Measurements from ENCODE around the gene KPNA1. TPM values are rescaled to one million over a fixed set of nuclear protein-coding genes. Genes with fewer than 3 reads are reported as not detected.

Gene KPNA1
- polyA plus RNA-seq, 2 of the 4 experiments (the other 2 are of a cell fraction) = 48.1 to 81.8 TPM

DNA sequence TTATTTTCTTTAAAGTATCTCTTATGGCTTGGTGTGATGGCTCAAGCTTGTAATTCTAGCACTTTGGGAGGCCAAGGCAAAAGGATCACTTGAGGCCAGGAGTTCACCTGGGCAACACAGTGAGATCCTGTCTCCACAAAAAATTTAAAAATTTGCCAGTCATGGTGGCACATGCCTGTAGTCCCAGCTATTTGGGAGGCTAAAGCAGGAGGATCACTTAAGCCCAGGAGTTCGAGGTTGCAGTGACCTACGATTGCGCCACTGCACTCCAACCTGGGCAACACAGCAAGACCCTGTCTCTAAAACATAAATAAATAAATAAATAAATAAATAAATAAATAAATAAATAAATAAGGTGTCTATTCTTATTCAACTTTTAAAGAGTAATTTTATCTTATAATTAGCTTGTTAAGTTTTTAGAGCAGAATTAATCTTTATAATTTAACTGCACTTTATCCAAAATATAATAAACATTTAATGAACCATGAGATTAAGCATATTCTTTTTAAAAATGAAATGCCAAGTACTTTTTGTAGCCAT, 48.0 kb downstream of the KPNA1 start:
- WGBS (ENCODE audit: missing lambda C conversion rate) = 92% methylated on average over 3 of the region's 3 CpGs
- Histone ChIP-seq H3K4me1 (peaks cover 26% of the 10 kb centered on the region), H3K4me2 (no peak overlapping the region), H3K4me3 (no peak overlapping the region), H3K27ac (no peak overlapping the region), H3K9me3 (no peaks in the 10 kb centered on the region)
- DNase-seq (ENCODE audit: low read depth in 1 of 2, low spot score in 1 of 2) (no peak), FAIRE-seq (no peak), ATAC-seq (no peak)
- POLR2A ChIA-PET = no interaction called here
- CTCF ChIA-PET = no interaction called here
- no peak for TF ChIP-seq JUNB (IDR thresholded peaks at IDR 0.05)
- TF ChIP-seq NFE2L2 (conservative IDR thresholded peaks at IDR 0.05; ENCODE audit: low read length) = peak; percentile 81
- peak; percentile 93 for TF ChIP-seq ZC3H11A (IDR thresholded peaks at IDR 0.05)
- TF ChIP-seq FOSB (CRISPR knock-in tag; IDR thresholded peaks at IDR 0.05) = no peak
- no peak for TF ChIP-seq ZSCAN20 (CRISPR knock-in tag; IDR thresholded peaks at IDR 0.05)

GRCh38 chr3:122464659-122465058, 50.1 kb downstream of the KPNA1 start:
- FAIRE-seq = no peak
- ChIA-PET POLR2A (no interaction called here), CTCF (interaction anchor here (1.0 kb wide), 1 partner anchor 215 kb away, joined by 4 read pairs; no protein-coding TSS in a partner anchor)
- Histone ChIP-seq H3K4me2 (no peak overlapping the region), H3K4me3 (no peak overlapping the region), H3K27ac (no peak overlapping the region), H3K9me3 (no peaks in the 10 kb centered on the region), H3K4me1 (peaks cover 12% of the 10 kb centered on the region)
- 94% methylated on average over 1 of the region's 1 CpG for WGBS (ENCODE audit: missing lambda C conversion rate)
- no peak for TF ChIP-seq HOXB5 (CRISPR knock-in tag; IDR thresholded peaks at IDR 0.05)
- TF ChIP-seq ZNF302 (CRISPR knock-in tag; IDR thresholded peaks at IDR 0.05) = no peak
- no peak for TF ChIP-seq ZSCAN20 (CRISPR knock-in tag; IDR thresholded peaks at IDR 0.05)
- no peak for TF ChIP-seq HDAC2 (IDR thresholded peaks at IDR 0.05)
- TF ChIP-seq SREBF2 (IDR thresholded peaks at IDR 0.05) = no peak
- no peak for TF ChIP-seq MYC (IDR thresholded peaks at IDR 0.05; ENCODE audit: borderline replicate concordance, low read length)
- TF ChIP-seq ESRRA (IDR thresholded peaks at IDR 0.05; ENCODE audit: borderline replicate concordance, low read length) = no peak
- TF ChIP-seq ZFP36 (IDR thresholded peaks at IDR 0.05; ENCODE audit: borderline replicate concordance, partially characterized antibody) = no peak
- no peak for TF ChIP-seq JUNB (IDR thresholded peaks at IDR 0.05)
- TF ChIP-seq CBX8 (IDR thresholded peaks at IDR 0.05) = no peak
- no peak for TF ChIP-seq ELK1 (IDR thresholded peaks at IDR 0.05; ENCODE audit: low read depth, low read length)
- no peak for TF ChIP-seq EHMT2 (IDR thresholded peaks at IDR 0.05; ENCODE audit: low read depth)
- TF ChIP-seq RARB (CRISPR knock-in tag; IDR thresholded peaks at IDR 0.05) = no peak
- ATAC-seq = no peak
- DNase-seq (ENCODE audit: low read depth in 1 of 2, low spot score in 1 of 2) = no peak

- no peak overlapping the region for H3K4me2 ChIP-seq
- no peaks in the 10 kb centered on the region for H3K9me3 ChIP-seq
- H3K4me3 ChIP-seq = no peak overlapping the region
- H3K27ac ChIP-seq = no peak overlapping the region
- TF ChIP-seq ZFP36 (IDR thresholded peaks at IDR 0.05; ENCODE audit: borderline replicate concordance, partially characterized antibody) = no peak
- no peak for TF ChIP-seq TFCP2L1 (CRISPR knock-in tag; IDR thresholded peaks at IDR 0.05)
- TF ChIP-seq, protein P1, sequence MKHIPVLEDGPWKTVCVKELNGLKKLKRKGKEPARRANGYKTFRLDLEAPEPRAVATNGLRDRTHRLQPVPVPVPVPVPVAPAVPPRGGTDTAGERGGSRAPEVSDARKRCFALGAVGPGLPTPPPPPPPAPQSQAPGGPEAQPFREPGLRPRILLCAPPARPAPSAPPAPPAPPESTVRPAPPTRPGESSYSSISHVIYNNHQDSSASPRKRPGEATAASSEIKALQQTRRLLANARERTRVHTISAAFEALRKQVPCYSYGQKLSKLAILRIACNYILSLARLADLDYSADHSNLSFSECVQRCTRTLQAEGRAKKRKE (CRISPR knock-in tag; IDR thresholded peaks at IDR 0.05; ENCODE audit: low read depth) = no peak
- no peak for TF ChIP-seq MAZ (IDR thresholded peaks at IDR 0.05; ENCODE audit: borderline replicate concordance, low read depth, low read length)
- 95% methylated on average over 1 of the region's 1 CpG for WGBS (ENCODE audit: missing lambda C conversion rate)
- no peak for ATAC-seq
- no peak for DNase-seq (ENCODE audit: low read depth in 1 of 2, low spot score in 1 of 2)
- CTCF ChIA-PET = interaction anchor here (6.4 kb wide), 1 partner anchor 217 kb away, joined by 52 read pairs; the partner anchor contains the start of gene PARP14
- H3K4me1 ChIP-seq = no peaks in the 10 kb centered on the region
- POLR2A ChIA-PET = no interaction called here
- no peak for FAIRE-seq
Observed at GRCh38 chr3:122462406-122462805, 52.3 kb downstream of the KPNA1 start.

- H3K4me1 ChIP-seq = peaks cover 3% of the 10 kb centered on the region; the same call in 1 of the 3 replicates
- no peak overlapping the region for H3K27ac ChIP-seq
- ChIA-PET CTCF (interaction anchor here (0.9 to 6.4 kb wide), 2 partner anchors 17 to 218 kb away, joined by 3 to 52 read pairs; partner anchors contain the start of gene PARP14), POLR2A (no interaction called here)
- peak; percentile 56 for FAIRE-seq
- TF ChIP-seq MYC (IDR thresholded peaks at IDR 0.05; ENCODE audit: borderline replicate concordance, low read length) = no peak
- TF ChIP-seq HDAC2 (IDR thresholded peaks at IDR 0.05) = no peak
- TF ChIP-seq ELK1 (IDR thresholded peaks at IDR 0.05; ENCODE audit: low read depth, low read length) = no peak
- no peak for TF ChIP-seq HES2 (IDR thresholded peaks at IDR 0.05)
- no peak for TF ChIP-seq NR3C1 (IDR thresholded peaks at IDR 0.05)
- no peak for TF ChIP-seq PHF8 (IDR thresholded peaks at IDR 0.05; ENCODE audit: borderline replicate concordance, low read depth)
- no peak for TF ChIP-seq CBX8 (IDR thresholded peaks at IDR 0.05)
- no peak for TF ChIP-seq RFX5 (IDR thresholded peaks at IDR 0.05)
- no peak for TF ChIP-seq NPAS2 (CRISPR knock-in tag; IDR thresholded peaks at IDR 0.05; ENCODE audit: borderline replicate concordance)
- no peak for TF ChIP-seq EHF (CRISPR knock-in tag; IDR thresholded peaks at IDR 0.05)
- no peak for TF ChIP-seq CEBPB (IDR thresholded peaks at IDR 0.05)
- no peak for TF ChIP-seq RCOR1 (IDR thresholded peaks at IDR 0.05; ENCODE audit: low read depth, low read length)
- no peak for TF ChIP-seq EHMT2 (IDR thresholded peaks at IDR 0.05; ENCODE audit: low read depth)
- no peak for TF ChIP-seq CHD2 (IDR thresholded peaks at IDR 0.05; ENCODE audit: low read length, partially characterized antibody)
- TF ChIP-seq ZSCAN20 (CRISPR knock-in tag; IDR thresholded peaks at IDR 0.05) = no peak
- TF ChIP-seq HOXA7 (CRISPR knock-in tag; IDR thresholded peaks at IDR 0.05) = no peak
- H3K9me3 ChIP-seq = no peaks in the 10 kb centered on the region
- DNase-seq (ENCODE audit: low read depth in 1 of 2, low spot score in 1 of 2) = no peak
- H3K4me3 ChIP-seq = no peak overlapping the region
- ATAC-seq = no peak
- WGBS (ENCODE audit: missing lambda C conversion rate) = 84% methylated on average over 3 of the region's 3 CpGs
- no peak overlapping the region for H3K4me2 ChIP-seq
Observed at GRCh38 chr3:122461806-122462205, 52.9 kb downstream of the KPNA1 start.
